DMS 273 (cell line): ENCODE measurements around the gene PPFIA1.

Source experiments
- DNase-seq: peaks from one replicate; lab custom pipeline; 2025; ENCODE audit not compliant: unreplicated experiment; lab: John Stamatoyannopoulos, UW

The PPFIA1 gene

GRCh38 chr11:70409871-70410270, 139.4 kb downstream of the PPFIA1 start:
- DNase-seq = no peak

- DNase-seq = no peak
Measured at GRCh38 chr11:70410276-70411205, 140.1 kb downstream of the PPFIA1 start.

GRCh38 chr11:70411713-70412452, 141.4 kb downstream of the PPFIA1 start:
- no peak for DNase-seq

GRCh38 chr11:70413151-70413550, 142.7 kb downstream of the PPFIA1 start:
- no peak for DNase-seq

- DNase-seq = no peak
Measured at GRCh38 chr11:70414341-70415100, 144.0 kb downstream of the PPFIA1 start.

- DNase-seq = no peak
Measured at GRCh38 chr11:70415191-70415590, 144.7 kb downstream of the PPFIA1 start.

- DNase-seq = no peak
Measured at GRCh38 chr11:70415642-70416395, 145.3 kb downstream of the PPFIA1 start.

GRCh38 chr11:70416881-70417280, 146.4 kb downstream of the PPFIA1 start:
- no peak for DNase-seq

GRCh38 chr11:70418130-70418529, 147.6 kb downstream of the PPFIA1 start:
- no peak for DNase-seq

GRCh38 chr11:70419307-70420007, 149.0 kb downstream of the PPFIA1 start:
- no peak for DNase-seq

- no peak for DNase-seq
Measured at GRCh38 chr11:70420008-70420464, 149.5 kb downstream of the PPFIA1 start.

- no peak for DNase-seq
Measured at GRCh38 chr11:70420496-70420895, 150.0 kb downstream of the PPFIA1 start.

GRCh38 chr11:70421123-70421522, 150.6 kb downstream of the PPFIA1 start:
- DNase-seq = no peak

- DNase-seq = no peak
Measured at GRCh38 chr11:70422692-70423522, 152.4 kb downstream of the PPFIA1 start.

- DNase-seq = no peak
Measured at GRCh38 chr11:70423523-70424505, 153.3 kb downstream of the PPFIA1 start.

GRCh38 chr11:70424765-70425344, 154.4 kb downstream of the PPFIA1 start:
- no peak for DNase-seq

GRCh38 chr11:70427436-70427835, 156.9 kb downstream of the PPFIA1 start:
- no peak for DNase-seq
